B cell (primary cell): ENCODE measurements around the gene MYO16.

ENCODE experiments used
- EZH2 ChIP-seq: IDR thresholded peaks from 2 replicates; pipeline ENCODE4 v1.6.1; 2012; ENCODE audit warnings: borderline replicate concordance, low read depth, mild to moderate bottlenecking, moderate library complexity, low read length; ENCODE audit not compliant: insufficient read depth, poor library complexity, severe bottlenecking
- TF ChIP-seq, protein P1 (sequence below): fragments of 200-600 bp; IDR thresholded peaks from one replicate; pipeline ENCODE4 v1.8.0; 2022; ENCODE audit warnings: antibody characterized with exemption, mild to moderate bottlenecking

- TF ChIP-seq, protein P1, sequence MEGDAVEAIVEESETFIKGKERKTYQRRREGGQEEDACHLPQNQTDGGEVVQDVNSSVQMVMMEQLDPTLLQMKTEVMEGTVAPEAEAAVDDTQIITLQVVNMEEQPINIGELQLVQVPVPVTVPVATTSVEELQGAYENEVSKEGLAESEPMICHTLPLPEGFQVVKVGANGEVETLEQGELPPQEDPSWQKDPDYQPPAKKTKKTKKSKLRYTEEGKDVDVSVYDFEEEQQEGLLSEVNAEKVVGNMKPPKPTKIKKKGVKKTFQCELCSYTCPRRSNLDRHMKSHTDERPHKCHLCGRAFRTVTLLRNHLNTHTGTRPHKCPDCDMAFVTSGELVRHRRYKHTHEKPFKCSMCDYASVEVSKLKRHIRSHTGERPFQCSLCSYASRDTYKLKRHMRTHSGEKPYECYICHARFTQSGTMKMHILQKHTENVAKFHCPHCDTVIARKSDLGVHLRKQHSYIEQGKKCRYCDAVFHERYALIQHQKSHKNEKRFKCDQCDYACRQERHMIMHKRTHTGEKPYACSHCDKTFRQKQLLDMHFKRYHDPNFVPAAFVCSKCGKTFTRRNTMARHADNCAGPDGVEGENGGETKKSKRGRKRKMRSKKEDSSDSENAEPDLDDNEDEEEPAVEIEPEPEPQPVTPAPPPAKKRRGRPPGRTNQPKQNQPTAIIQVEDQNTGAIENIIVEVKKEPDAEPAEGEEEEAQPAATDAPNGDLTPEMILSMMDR = no peak
- TF ChIP-seq EZH2 = no peak
These were observed 496.8 kb downstream of the MYO16 start for GRCh38 chr13:109126178-109126577.
